HG03354 (cell line): Measurements from ENCODE around the gene PLAAT1.

Experiments used
- ATAC-seq: cut with Tn5 transposase; IDR thresholded peaks from one replicate; pipeline ENCODE4 v1.9.1; 2021; ENCODE audit warnings: mild to moderate bottlenecking; ENCODE audit not compliant: unreplicated experiment, poor library complexity, severe bottlenecking

The PLAAT1 gene

GRCh38 chr3:193240850-193241706 lies at the start of gene PLAAT1:
Gene PLAAT1 (plus strand): TSS chr3:193241222. CDS start chr3:193255651, 14,429 bp downstream.
- ATAC-seq: peak; percentile 70

GRCh38 chr3:193194371-193194770 lies 46.7 kb upstream of the PLAAT1 start:
- no peak for ATAC-seq

GRCh38 chr3:193196746-193197145 lies 44.3 kb upstream of the PLAAT1 start:
- no peak for ATAC-seq

GRCh38 chr3:193207290-193208273 lies 33.4 kb upstream of the PLAAT1 start:
- no peak for ATAC-seq

GRCh38 chr3:193210618-193211017 lies 30.4 kb upstream of the PLAAT1 start:
- no peak for ATAC-seq

GRCh38 chr3:193211173-193211572 lies 29.8 kb upstream of the PLAAT1 start:
- no peak for ATAC-seq

GRCh38 chr3:193211984-193212383 lies 29.0 kb upstream of the PLAAT1 start:
- no peak for ATAC-seq

GRCh38 chr3:193212844-193213243 lies 28.2 kb upstream of the PLAAT1 start:
- no peak for ATAC-seq

- no peak for ATAC-seq
Measured at GRCh38 chr3:193214445-193214844, 26.6 kb upstream of the PLAAT1 start.

- no peak for ATAC-seq
Measured at GRCh38 chr3:193225302-193226125, 15.5 kb upstream of the PLAAT1 start.

GRCh38 chr3:193228206-193228605 lies 12.8 kb upstream of the PLAAT1 start:
- ATAC-seq: no peak

GRCh38 chr3:193229851-193230420 lies 11.1 kb upstream of the PLAAT1 start:
- no peak for ATAC-seq

- no peak for ATAC-seq
Measured at GRCh38 chr3:193230610-193231009, 10.4 kb upstream of the PLAAT1 start.

- ATAC-seq: no peak
Measured at GRCh38 chr3:193231201-193231600, 9.8 kb upstream of the PLAAT1 start.

GRCh38 chr3:193236599-193236998 lies 4.4 kb upstream of the PLAAT1 start:
- no peak for ATAC-seq

GRCh38 chr3:193237030-193237429 lies 4.0 kb upstream of the PLAAT1 start:
- ATAC-seq: no peak

- ATAC-seq: peak; percentile 15
Measured at GRCh38 chr3:193240436-193240849, 579 bp upstream of the PLAAT1 start.

- no peak for ATAC-seq
Measured at GRCh38 chr3:193241716-193242115, 694 bp downstream of the PLAAT1 start.

- no peak for ATAC-seq
Measured at GRCh38 chr3:193243571-193243970, 2.5 kb downstream of the PLAAT1 start.
